Activated T-cell treated with anti-CD3 and anti-CD28 coated beads for 48 hours (primary cell): Measurements from ENCODE around the gene PARK7.

ENCODE experiments used
- DNase-seq: peaks from one replicate; pipeline ENCODE4 v3.0.0-alpha.2; 2020; ENCODE audit warnings: low read depth

The PARK7 gene

DNA sequence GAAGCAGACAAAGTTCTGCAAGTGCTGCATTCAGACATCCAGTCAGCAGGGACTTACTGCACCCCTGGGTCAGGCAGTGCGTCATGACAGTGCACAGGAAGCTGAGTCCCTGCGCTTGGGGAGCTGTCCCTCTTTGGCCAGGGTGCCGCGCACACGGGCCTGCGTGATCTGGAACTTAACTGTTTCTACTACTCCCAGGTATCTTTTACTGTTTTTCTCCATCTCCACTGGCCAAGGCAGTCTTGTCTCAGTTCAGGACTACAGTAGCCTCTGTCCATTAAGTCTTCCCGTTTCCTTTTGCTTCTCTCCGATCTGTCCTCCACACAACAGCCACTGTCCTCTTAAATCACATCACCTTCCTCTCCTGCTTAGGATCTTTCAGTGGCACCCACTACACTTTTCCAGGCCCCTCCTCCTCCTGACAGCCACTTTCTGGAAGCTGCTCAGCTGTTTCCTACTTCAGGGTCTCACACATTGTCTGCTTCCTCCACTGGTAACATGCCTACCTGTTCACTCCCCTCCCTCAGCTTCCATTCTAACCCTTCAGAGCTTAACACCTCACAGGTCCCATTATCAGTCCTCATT lies 48.7 kb downstream of the PARK7 start:
- DNase-seq, result no peak

DNA sequence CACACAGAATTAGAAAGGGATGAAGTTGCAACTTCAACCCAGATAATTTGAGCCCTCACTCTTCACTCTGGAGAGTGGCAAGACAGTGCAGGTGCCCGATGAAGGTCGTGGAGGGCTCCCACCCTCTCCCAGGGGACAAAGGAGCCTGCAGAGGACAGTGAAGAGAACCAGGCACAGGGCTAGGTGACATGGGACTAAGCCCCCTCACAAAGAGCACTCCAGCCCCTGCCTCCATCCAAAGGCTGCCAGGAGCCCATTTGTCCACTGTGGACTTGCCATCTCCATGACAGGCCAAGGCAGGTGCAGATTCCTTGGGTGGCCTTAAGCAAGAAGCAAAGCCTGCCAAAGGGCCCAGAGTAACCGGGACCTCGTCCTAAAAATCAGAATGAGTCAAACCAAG lies 49.5 kb downstream of the PARK7 start:
- DNase-seq, result no peak

DNA sequence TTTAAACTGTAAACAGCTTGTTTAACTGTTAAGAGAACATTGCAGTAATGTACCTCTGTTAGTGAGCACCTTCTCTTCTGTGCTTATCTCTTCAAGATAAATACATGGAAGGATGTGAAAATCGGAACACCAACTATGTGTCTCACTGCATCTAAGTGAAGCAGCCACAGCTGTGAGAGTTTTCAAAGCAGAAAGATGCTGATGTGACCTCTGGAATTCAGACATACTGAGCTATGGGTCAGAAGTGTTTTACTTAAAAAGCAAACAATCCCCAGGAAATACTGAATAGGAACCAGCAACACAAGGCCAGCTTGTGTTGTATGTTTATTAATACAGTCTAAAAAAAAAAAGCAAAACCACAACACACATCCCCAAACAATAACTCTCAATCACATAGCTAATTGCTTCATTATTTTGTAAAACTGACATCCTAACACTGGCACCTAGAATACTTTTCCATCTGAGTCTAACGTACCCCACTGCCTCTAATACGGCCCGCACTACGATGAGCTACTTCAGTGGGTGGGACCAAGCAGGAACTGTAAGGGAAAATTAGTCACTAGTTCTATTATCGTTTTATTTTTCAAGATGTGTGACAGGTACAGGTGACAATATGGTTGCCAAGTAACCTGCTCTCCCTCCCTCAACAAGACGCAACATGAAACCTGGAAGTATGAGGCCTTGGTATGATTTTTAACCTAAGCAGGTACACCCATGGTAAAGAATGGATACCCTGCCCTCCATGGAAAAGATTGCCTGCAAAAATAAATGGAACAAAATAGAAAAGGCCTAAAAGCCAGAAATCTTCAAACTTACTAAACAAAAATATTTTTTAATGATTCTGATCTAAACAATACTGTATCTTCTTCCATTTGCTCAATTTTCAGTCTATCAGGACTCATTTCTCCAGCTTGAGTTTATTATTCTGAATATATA lies 50.7 kb downstream of the PARK7 start:
- DNase-seq, result no peak

DNA sequence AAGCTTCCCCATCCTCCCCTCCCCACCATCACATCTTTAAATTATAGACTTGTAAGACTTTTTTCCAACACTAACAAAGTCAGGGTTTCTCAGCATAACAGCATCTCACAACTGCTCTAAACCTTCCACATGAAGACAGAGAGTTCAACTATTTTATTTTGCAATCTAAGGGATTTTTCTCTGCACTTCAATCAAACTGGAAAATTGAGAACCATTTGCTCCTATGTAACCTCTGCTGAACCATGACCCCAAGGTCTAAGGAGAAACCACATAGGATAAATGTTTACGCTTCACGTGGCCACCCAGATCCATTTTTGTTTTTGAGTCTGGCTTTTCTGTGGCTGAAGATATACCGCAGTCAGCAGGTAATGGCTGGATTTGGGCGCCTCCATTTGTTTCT lies 51.4 kb downstream of the PARK7 start:
- DNase-seq, result no peak

DNA sequence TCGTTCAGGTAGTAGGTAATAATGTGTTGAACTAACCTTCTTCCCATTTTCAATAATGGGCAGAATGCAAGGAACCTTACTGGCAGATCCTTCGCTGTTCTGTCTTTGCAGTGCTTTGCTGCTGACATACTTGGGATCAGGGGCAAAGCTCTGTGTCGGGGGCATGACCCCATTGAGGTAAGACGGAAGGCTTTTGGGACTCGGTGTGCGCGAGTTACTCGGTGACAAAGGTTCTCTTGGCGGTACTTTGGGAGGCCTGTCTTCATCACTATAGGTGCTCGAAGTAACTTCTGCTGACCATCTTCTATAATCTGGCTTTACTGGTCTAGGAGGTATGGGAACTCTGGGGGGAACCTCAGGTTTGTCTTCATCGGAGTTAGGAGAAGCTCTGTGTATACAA lies 51.9 kb downstream of the PARK7 start:
- DNase-seq, result no peak

DNA sequence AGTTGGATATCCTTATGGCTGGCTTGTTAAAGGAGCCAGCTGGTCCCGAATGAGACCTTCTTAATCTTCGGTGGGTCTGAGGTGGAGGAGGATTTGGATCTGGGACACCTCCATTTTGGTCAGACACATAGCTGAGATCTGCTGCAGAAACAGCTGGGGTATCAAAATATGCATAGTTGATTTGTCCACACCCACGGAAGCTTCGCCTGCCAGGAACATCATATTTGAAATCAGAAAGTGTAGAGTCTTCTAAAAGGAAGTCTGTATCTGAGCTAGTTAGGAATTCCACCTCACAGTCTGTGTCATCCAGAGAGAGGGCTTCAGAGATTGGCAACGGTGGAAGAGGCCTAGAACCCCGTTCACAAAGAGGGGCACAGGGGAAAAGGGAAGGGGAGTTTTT lies 52.3 kb downstream of the PARK7 start:
- DNase-seq, result no peak

DNA sequence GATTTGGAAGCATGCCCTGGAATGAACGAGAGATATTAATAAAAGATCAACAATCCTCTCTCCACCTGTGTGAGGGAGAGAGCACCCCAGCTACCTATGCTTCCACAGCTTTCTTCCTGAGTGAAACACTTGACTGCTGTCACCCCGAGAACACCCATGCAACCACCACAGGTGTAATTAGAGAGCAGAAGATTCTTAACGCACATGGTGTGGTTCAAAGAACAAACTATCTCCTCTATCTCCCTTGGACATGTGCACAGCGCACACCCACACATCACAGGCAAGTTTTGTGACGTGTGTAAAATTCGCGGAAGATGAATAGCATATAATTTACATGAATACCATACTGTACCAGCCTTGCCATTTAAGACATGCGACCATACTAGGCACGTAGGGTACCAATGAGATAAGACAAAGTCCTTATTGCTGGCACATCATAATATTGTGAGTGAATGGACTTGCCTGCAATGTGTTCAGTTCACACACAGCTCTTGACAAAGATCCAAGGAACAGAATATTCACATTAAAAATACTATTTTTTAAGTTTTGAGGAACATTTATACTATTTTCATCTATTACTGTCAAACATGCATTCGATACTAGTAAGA lies 53.0 kb downstream of the PARK7 start:
- no peak for DNase-seq

DNA sequence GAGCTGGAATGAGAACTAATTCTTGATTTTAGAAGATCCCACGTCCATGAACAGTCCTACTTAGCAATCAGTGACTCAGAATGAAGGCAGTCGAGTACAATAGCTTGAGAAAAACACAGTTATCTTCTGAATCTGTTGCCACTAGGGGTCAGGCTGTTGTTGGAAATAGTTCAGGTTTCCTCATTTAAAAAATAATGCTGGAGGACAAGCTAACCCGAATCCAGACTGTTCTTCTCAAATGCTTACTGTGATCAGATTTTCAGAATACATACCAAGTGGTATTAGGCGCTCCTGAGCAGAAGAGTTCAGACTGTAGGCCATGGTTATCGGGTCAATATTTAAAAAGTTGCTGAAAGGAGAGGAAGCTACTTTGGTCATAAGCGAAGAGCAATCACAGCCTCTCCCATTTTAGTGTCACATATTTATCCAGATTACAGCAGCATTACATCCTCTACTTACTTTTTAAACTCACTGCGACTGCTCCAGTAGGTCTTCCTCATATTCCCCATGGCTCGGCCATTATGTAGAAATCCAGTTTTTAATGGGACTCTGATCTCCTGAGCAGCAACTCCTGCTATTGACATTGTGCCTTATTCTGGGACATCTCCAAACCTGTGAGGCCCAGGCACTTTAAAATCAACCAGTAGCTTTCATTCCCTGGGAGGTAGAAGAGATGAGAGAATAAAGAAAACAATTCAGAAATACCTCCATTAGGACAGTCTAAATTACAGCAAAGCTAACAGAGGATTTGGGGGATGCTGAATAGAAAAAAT lies 53.7 kb downstream of the PARK7 start:
- no peak for DNase-seq

DNA sequence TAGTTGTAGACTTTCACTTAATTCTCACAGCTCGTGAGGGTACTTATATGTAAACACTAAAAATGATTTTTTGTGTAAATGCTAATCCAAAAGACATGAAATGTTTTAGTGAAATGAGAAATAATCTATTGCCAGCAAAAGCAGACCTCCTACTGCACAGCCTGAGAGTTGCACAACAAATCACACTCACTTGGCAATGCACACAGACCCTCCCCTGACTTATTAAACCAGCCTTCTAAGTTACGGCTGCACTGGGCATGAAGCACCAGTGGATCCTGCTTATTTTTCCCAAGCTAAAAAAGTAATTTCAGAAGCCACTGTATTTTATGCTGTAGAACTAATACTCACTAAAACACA lies 54.3 kb downstream of the PARK7 start:
- no peak for DNase-seq

DNA sequence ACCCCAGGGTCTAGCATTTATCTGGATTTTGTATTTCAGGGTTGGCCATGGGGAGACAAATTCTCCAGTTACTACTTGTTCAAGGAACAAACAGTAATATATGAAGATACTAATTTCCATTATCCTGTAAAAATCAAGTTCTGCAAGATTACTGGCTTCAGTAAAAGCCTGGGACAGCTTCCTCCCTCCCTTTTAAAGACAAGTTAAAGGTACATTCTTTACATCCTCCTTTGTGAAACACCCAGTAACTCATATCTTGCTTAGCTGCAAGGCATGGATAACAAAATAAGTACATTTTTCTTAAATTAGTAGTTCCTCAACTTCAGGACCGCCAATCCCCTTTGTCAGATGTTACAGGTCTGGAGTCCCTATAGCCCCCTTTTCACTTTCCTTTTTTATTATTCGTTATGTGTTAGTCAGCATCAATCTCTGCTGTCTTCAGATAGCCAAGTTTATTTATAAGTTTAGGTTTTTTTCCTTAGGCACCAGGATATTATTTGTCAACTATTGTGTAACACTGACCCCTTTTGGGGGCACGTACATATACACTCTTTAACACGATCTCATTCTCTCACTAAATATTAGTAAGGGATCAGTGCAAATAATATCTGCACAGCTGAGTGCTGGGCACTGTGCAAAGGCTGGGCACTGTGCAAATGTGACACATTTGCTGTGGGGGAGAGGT lies 54.8 kb downstream of the PARK7 start:
- no peak for DNase-seq

DNA sequence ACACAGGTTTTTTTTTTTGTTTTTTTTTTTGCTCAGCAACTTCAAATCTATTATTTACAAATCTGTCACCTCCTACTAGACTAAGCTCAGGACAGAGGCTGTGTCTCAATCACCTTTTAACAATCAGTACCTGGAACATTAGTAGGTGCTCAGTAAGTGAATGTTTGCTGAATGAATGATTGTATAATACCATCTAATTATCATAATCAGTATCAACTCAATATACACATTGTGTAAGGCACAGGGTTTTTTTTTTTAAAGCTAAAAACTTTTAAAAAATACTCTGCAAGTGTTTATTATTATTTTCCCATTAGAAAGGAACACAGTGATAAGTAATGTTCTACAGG lies 55.4 kb downstream of the PARK7 start:
- no peak for DNase-seq

DNA sequence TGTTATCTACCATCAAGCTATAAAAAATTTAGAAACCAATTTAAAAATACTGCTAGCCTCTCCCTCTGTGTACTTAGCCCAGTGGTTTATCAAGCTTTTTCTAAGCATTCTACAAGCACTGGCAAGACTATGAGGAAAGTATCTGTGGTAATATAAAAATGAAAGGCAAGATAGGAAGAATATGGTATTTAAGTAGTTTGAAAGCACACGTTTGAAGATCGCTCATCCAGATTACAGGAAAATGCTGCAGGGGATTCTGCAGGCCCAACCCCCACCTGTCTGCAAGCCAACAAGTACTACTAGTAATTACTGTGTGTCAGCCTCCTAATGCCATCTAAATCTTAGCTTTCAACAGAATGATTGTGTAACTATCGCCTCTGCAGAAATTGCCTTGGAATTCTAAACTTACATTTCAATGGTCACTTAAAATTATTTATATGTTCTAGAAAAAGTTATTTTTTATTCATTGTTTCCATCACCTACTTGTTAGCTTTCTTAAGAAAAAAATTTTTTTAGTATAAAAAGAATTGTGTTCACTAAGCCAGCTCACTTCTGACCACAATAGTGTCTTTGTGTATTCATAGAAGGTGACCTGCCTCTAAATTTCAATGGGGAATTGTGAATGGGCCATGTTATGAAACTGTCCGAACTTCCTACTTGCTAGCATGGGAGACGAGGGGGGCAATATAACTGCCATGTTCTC lies 56.1 kb downstream of the PARK7 start:
- no peak for DNase-seq

DNA sequence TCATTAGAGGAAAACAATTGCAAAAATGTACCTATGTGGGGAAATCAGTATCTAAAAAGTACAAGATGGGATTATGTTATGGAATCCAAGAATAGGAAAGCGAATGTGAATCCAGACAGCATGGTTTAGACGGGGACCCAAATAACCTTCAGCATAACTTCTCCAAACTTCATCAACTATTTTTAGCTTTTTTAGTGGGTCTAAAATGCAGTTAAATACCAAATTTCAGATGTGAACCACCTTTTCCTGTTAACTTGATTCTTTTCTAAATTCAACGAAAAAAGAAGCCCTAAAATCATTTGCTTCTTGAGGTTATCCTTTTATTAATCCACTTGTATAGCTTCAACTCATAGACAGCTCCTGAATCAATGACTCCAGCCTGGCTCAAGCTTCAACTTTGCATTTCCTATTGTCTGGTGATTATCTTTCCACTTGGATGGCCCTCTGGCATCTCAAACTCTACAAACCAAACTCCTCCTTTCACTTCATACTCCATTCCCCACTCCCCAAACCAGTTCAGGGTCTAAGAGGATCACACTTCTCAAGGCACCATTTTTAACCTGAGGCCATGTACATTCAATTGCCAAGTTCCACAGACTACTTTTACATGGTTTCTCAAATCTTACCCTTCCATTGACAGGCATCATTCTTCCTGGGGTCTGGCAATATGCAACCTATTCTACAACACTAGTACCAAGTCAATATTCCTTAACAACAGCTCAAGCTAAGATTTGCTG lies 57.1 kb downstream of the PARK7 start:
- DNase-seq, result no peak

DNA sequence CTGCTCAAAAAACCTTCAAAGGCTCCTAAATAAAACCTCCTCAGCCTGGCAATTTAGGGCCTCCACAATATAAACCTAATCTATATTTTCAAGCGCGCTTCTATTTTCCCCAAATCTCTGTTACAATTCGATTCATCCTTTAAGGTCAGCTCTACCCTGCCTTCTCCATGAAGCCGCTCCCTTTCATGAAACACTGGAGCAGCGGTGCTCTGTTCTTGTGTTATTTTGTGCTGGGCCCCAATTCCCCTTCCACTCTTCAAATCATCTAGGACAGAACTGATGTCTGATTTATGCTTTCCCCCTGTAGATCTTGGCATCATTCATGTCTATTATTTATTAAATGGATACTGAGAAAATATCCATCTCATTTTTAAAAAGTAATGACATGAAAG lies 57.7 kb downstream of the PARK7 start:
- no peak for DNase-seq

DNA sequence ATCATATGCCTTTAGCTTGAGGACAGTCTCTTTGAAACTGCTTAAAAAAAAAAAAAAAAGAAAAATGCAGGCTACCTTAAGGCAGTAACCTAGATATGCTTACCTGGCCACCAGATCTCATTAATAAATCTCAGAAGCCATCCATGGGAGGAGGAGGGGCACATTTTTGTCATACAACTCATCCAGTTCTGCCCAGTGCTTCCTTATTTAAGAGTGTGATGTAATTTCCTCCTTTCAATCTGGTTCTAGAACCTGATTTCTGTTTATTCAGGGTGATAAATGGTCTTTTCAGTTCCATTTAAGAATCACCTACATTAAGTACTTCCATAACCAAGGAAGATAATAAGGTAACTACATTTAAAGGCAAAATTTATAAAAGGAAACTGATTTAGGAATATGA lies 58.5 kb downstream of the PARK7 start:
- DNase-seq, result no peak

DNA sequence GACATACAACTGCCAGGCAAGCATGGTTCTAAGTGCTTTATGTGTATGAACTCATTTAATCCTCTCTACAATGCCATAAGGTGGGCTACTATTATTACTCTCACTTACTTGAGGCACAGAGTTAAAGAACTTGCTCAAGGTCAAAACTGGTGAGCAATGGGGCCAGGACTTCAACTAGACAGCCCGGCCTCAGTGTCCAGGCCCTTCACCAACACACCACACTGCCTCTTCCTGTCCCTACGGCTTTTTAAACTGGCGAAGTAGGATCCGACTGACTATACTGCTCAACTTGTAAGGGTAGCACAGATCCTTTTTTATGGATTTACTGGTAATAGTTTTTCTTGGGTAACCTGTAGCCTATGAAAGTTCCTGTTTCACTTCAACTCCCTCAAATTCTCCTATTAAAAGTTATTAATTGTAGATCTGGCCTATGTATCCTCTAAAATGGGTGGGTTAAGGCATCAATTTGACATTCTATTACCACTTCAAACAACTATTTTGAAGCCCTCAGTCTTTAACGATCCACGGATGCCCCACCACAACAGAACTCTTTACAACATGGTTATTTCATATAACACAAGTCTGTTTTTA lies 60.3 kb downstream of the PARK7 start:
- no peak for DNase-seq

DNA sequence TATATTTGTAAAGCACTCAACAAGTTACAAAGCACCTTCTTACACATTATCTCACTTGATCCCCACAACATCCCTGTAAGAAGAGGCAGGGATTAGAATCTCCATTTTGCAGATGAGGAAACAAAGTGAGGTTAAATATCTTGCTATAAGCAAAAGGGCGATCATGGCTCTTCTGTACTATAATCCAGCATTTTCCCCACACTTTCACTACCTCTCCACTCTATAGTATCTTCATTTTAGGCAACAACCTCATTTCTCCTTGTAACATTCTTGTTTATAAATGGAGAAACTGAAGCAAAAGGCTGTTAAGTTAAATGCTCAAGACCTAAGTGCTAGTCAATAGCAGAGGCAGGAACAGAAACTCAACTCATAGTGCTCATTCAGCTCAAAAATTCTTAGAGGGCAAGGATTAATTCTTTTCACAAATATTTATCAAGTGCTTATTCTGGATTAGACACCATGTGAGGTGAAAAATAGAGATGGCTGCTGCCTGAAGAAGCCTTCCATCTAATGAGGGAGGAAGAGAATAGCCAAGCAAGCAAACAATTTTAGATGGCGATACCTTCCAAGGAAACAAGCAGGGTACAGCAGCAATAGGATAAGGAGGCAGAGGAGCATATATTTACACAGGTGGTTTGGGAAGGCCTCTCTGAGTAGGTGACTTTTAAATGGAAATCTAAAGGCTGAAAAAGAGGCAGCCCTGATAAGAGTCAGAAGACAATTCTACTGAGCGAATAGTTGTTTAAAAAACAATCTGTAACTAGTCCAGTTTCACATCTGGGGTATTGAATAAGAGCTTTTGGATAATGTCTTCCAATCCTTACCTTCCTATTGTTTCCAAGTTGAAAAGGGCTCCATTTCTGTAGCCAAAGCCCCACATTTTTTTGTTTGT lies 61.1 kb downstream of the PARK7 start:
- no peak for DNase-seq

DNA sequence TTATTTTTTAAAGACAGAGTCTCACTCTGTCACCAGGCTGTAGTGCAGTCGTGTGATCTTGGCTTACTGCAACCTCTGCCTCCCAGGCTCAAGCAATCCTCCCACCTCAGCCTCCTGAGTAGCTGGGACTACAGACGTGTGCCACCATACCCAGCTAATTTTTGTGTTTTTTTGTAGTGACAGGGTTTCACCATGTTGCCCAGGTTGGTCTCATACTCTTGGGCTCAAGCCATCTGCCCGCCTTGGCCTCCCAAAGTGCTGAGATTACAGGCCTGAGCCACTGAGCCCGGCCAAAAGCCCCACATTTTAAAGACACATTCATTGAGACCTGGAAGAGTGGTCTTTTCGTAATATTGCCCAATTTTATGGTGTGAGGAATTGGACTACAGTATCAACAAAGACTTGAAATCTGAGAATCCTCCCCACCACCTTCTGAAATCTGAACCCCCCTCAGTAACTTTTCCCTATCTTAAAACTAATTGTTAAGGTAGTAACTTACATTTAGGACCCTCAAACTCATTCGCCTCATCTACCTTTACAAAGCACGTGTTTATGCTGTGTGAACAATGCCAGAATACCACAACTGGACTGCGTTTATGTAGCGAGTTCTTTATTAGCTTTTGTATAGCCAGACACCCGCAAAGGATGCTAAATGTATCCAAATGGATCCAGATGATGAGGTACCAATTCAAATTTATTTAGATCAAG lies 61.9 kb downstream of the PARK7 start:
- DNase-seq, result no peak

DNA sequence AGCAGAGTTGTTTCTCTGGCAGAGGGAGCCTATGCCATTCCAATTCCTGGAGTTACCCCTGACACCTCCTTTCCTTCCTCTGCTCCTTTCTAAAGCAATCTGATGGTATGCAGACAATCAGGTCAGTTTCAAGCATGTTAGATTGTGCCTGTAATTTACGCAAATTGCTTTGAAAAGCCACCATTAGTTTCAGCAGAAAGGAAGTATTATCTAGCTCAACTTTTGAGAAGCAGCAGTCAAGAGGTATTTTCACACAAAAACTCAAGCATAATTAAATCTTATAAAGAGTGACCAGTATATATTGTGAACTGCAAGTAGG lies 62.4 kb downstream of the PARK7 start:
- no peak for DNase-seq
